C4-2B (cell line): ENCODE data around the gene GJA4.

Experiments
- CTCF ChIP-seq: fragments of 450-650 bp; conservative IDR thresholded peaks from 2 replicates; pipeline ENCODE4 v1.5.1; 2017; ENCODE audit warnings: mild to moderate bottlenecking
- ZFX ChIP-seq: fragments of 450-650 bp; IDR thresholded peaks from 2 replicates; pipeline ENCODE4 v1.6.1; 2017

GRCh38 chr1:34829250-34829649, 36.5 kb downstream of the GJA4 start:
- TF ChIP-seq CTCF (no peak), ZFX (no peak)
